Parathyroid adenoma (tissue), 2 donors: Measurements from ENCODE around the gene WNT11.

ENCODE experiments used
- H2AFZ ChIP-seq: fragments of 300-600 bp; sonication (generic); one replicate; pipeline ENCODE4 v1.7.0; 2017; ENCODE audit warnings: antibody characterized with exemption, mild to moderate bottlenecking
- H3K27ac ChIP-seq: fragments of 300-600 bp; sonication (generic); one replicate; pipeline ENCODE4 v1.7.0; 2017
- H3K27me3 ChIP-seq: fragments of 300-600 bp; sonication (generic); one replicate; pipeline ENCODE4 v1.7.0; 2017; ENCODE audit warnings: low read length; ENCODE audit not compliant: control insufficient read depth, insufficient read depth
- H3K36me3 ChIP-seq: fragments of 300-600 bp; sonication (generic); one replicate; pipeline ENCODE4 v1.7.0; 2017; ENCODE audit warnings: low read length; ENCODE audit not compliant: control insufficient read depth, insufficient read depth
- H3K4me1 ChIP-seq: fragments of 300-600 bp; sonication (generic); one replicate; pipeline ENCODE4 v1.7.0; 2017; ENCODE audit warnings: control low read depth
- H3K4me2 ChIP-seq: fragments of 300-600 bp; sonication (generic); one replicate; pipeline ENCODE4 v1.7.0; 2017; ENCODE audit warnings: low read length
- H3K4me3 ChIP-seq: fragments of 300-600 bp; sonication (generic); one replicate; pipeline ENCODE4 v1.7.0; 2017; ENCODE audit warnings: low read depth, low read length
- H3K79me2 ChIP-seq: fragments of 300-600 bp; sonication (generic); one replicate; pipeline ENCODE4 v1.7.0; 2017; ENCODE audit warnings: control low read depth
- H3K9ac ChIP-seq: fragments of 300-600 bp; sonication (generic); one replicate; pipeline ENCODE4 v1.7.0; 2017; ENCODE audit warnings: mild to moderate bottlenecking
- H3K9me3 ChIP-seq: fragments of 300-600 bp; sonication (generic); one replicate; pipeline ENCODE4 v1.7.0; 2017; ENCODE audit warnings: low read length; ENCODE audit not compliant: control insufficient read depth
- CTCF ChIP-seq: fragments of 300-600 bp; sonication (generic); IDR thresholded peaks from one replicate; pipeline ENCODE4 v1.7.0; 2017; ENCODE audit warnings: antibody characterized with exemption, mild to moderate bottlenecking
- donor health status: primary hyperparathyroidism.

The WNT11 gene

DNA sequence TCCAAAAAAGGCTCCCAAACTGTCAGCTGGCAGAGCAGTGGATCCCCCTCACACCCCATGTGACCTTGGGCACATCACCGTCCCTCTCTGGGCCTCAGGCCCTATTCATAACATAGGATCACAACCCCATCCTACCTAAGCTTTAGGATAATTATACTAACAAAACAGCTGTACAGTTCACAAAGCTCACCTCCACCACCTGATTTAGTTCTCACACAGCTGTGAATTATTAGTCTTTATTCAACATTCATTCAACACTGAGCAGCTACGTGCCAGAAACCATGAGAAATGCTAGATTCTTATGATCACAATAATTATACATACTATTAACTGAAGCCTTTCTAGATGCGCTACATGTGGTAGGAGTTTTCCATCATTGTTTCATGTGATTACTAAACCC lies 9.5 kb downstream of the WNT11 start:
- Histone ChIP-seq H3K27ac (no peak overlapping the region), H3K79me2 (no peaks in the 10 kb centered on the region)

GRCh38 chr11:76194872-76195668 lies 11.2 kb downstream of the WNT11 start:
- TF ChIP-seq CTCF, result no peak
- H3K4me3 ChIP-seq, result no peak overlapping the region
- no peaks in the 10 kb centered on the region for H3K9me3 ChIP-seq
- H3K27ac ChIP-seq, result no peak overlapping the region
- H3K27me3 ChIP-seq, result no peaks in the 10 kb centered on the region
- H3K4me2 ChIP-seq, result no peak overlapping the region
- no peak overlapping the region for H3K9ac ChIP-seq
- no peaks in the 10 kb centered on the region for H3K79me2 ChIP-seq
- H3K4me1 ChIP-seq, result no peaks in the 10 kb centered on the region
- no peak overlapping the region for H2AFZ ChIP-seq
- H3K36me3 ChIP-seq, result no peaks in the 10 kb centered on the region

More for the DNA sequence above, 9.5 kb downstream of the WNT11 start:
- Histone ChIP-seq H3K4me1 (no peaks in the 10 kb centered on the region), H3K27me3 (no peaks in the 10 kb centered on the region), H3K9me3 (no peaks in the 10 kb centered on the region), H2AFZ (no peak overlapping the region), H3K36me3 (no peaks in the 10 kb centered on the region), H3K4me2 (no peak overlapping the region), H3K9ac (no peak overlapping the region), H3K4me3 (no peak overlapping the region)
- TF ChIP-seq CTCF, result no peak

GRCh38 chr11:76193219-76193618 lies 13.1 kb downstream of the WNT11 start:
- H3K4me2 ChIP-seq, result no peak overlapping the region
- H3K79me2 ChIP-seq, result no peaks in the 10 kb centered on the region
- no peak overlapping the region for H3K27ac ChIP-seq
- H3K36me3 ChIP-seq, result no peaks in the 10 kb centered on the region
- no peak overlapping the region for H2AFZ ChIP-seq
- no peak for TF ChIP-seq CTCF
- no peak overlapping the region for H3K9ac ChIP-seq
- no peak overlapping the region for H3K4me3 ChIP-seq
- no peaks in the 10 kb centered on the region for H3K27me3 ChIP-seq
- no peaks in the 10 kb centered on the region for H3K9me3 ChIP-seq
- H3K4me1 ChIP-seq, result no peaks in the 10 kb centered on the region

- Histone ChIP-seq H3K4me1 (no peaks in the 10 kb centered on the region), H3K36me3 (no peaks in the 10 kb centered on the region), H3K79me2 (no peaks in the 10 kb centered on the region), H3K27ac (no peak overlapping the region), H3K4me2 (no peak overlapping the region), H3K9ac (no peak overlapping the region), H3K9me3 (no peaks in the 10 kb centered on the region), H2AFZ (no peak overlapping the region), H3K4me3 (no peak overlapping the region), H3K27me3 (no peaks in the 10 kb centered on the region)
- TF ChIP-seq CTCF, result no peak
Measured at GRCh38 chr11:76190376-76190775, 15.9 kb downstream of the WNT11 start.

- no peak for TF ChIP-seq CTCF
- no peaks in the 10 kb centered on the region for H3K27me3 ChIP-seq
Measured at GRCh38 chr11:76189682-76190081, 16.6 kb downstream of the WNT11 start.

More at GRCh38 chr11:76189682-76190081, 16.6 kb downstream of the WNT11 start:
- H3K36me3 ChIP-seq, result no peaks in the 10 kb centered on the region
- no peak overlapping the region for H2AFZ ChIP-seq
- no peak overlapping the region for H3K4me3 ChIP-seq
- H3K4me2 ChIP-seq, result no peak overlapping the region
- H3K9me3 ChIP-seq, result no peaks in the 10 kb centered on the region
- H3K27ac ChIP-seq, result no peak overlapping the region
- no peak overlapping the region for H3K9ac ChIP-seq
- no peaks in the 10 kb centered on the region for H3K79me2 ChIP-seq
- no peaks in the 10 kb centered on the region for H3K4me1 ChIP-seq
